Body of pancreas (tissue), 4 donors: ENCODE results near the gene NMNAT3. TPM values are rescaled to one million over a fixed set of nuclear protein-coding genes. Genes with fewer than 3 reads are reported as not detected.

Experiments
- ATAC-seq: fragments of 150-250 bp; one replicate; pipeline ENCODE4 v1.9.1; 2016
- DNase-seq, 4 donors: peaks; one replicate each; pipeline ENCODE4 v3.0.0-alpha.2; 2019
- H3K27ac ChIP-seq, 4 donors: fragments of 200-600 bp; sonication (generic); 1 replicate in 3 of 4; 2 replicates in 1 of 4; pipeline versions ENCODE4 v1.5.1 to v1.6.1; 2016 to 2019; ENCODE audit warnings: mild to moderate bottlenecking in 1 of 4, mixed read lengths in 1 of 4, moderate library complexity in 1 of 4
- H3K27me3 ChIP-seq, 2 donors: fragments of 200-600 bp; sonication (generic); one replicate each; pipeline ENCODE4 v1.6.0; 2016; ENCODE audit warnings: mild to moderate bottlenecking in 1 of 2
- H3K36me3 ChIP-seq, 2 donors: fragments of 200-600 bp; sonication (generic); replicated peaks in 1 of 2; 2 replicates each; pipeline ENCODE4 v1.5.1; 2016; ENCODE audit warnings: low read depth in 2 of 2; ENCODE audit not compliant: insufficient read depth in 1 of 2
- H3K4me1 ChIP-seq: fragments of 200-600 bp; sonication (generic); one replicate; pipeline ENCODE4 v1.6.0; 2016
- H3K4me3 ChIP-seq, 2 donors: fragments of 200-600 bp; sonication (generic); 1 replicate in 1 of 2; 2 replicates in 1 of 2; pipeline ENCODE4 v1.5.1; 2016 to 2019
- H3K9me3 ChIP-seq, 3 donors: fragments of 200-600 bp; sonication (generic); 1 replicate in 2 of 3; 2 replicates in 1 of 3; pipeline ENCODE4 v1.5.1; 2016
- CTCF ChIP-seq, 7 experiments: fragments of 450-650 bp in 4 of 7; fragments of 200-600 bp in 3 of 7; sonication (generic) in 3 of 7; IDR thresholded peaks; one replicate each; pipeline ENCODE4 v1.5.1; 2016 to 2019; ENCODE audit warnings: antibody characterized with exemption in 7 of 7
- POLR2A ChIP-seq, 3 donors: fragments of 450-650 bp; IDR thresholded peaks; one replicate each; pipeline ENCODE4 v1.6.1; 2016; ENCODE audit warnings: antibody characterized with exemption in 3 of 3, mild to moderate bottlenecking in 2 of 3
- WGBS, 2 donors: methylation state at CpG; one replicate each; pipeline ENCODE4 v1.1.5; 2017; 5-methylcytosine and 5-hydroxymethylcytosine counted together
- intact Hi-C: fragments of 100-400 bp; cut with DNase I; formaldehyde crosslinking; loops from one replicate; pipeline ENCODE4 v1.15.1; 2023
- total RNA-seq, 2 donors: library from RNA; depleted of rRNA; stranded (reverse); fragments of >200 nt; gene quantifications; one replicate each; pipeline ENCODE4 v1.1.0, GENCODE V29; 2016

NMNAT3 gene
- total RNA-seq, 2 donors from 2014 or later: 5.7 to 12.9 TPM

DNA sequence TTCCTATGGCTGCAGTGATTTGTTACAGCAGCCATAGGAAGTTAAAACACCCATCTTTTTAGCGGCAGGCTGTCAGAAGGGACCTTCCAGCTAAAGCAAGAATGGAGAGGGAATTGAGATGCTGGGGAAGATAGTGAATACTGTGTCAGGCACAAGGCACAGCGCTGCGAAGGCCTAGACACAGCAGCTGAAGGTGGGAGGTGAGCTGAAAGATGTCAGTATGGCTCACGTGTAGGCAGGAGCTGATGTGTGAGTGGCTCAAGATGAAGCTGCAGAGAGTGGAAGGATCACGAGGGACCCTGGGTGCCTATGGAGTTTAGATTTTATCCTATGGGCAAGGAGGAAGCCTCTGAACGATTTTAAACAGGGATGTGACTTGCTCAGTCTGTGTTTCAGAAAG, 44.3 kb downstream of the NMNAT3 start:
- no peak for TF ChIP-seq CTCF (IDR thresholded peaks at IDR 0.05)
- TF ChIP-seq POLR2A (IDR thresholded peaks at IDR 0.05): no peak
- H3K9me3 ChIP-seq: no peaks in the 10 kb centered on the region
- ATAC-seq: no peak
- no peaks in the 10 kb centered on the region for H3K4me1 ChIP-seq
- intact Hi-C loops: no loop called here
- no peaks in the 10 kb centered on the region for H3K27me3 ChIP-seq
- 87% methylated on average over 6 of the region's 6 CpGs for WGBS, 2 donors
- H3K36me3 ChIP-seq: no peaks in the 10 kb centered on the region
- DNase-seq: no peak
- no peak overlapping the region for H3K4me3 ChIP-seq
- H3K27ac ChIP-seq: no peak overlapping the region

- 90 to 91% methylated on average over 4 of the region's 4 CpGs for WGBS, 2 donors
- no peak overlapping the region for H3K27ac ChIP-seq
- no peaks in the 10 kb centered on the region for H3K9me3 ChIP-seq
- ATAC-seq (no peak), DNase-seq (no peak)
- H3K27me3 ChIP-seq: no peaks in the 10 kb centered on the region
- no peak for TF ChIP-seq POLR2A (IDR thresholded peaks at IDR 0.05)
- no peak for TF ChIP-seq CTCF (IDR thresholded peaks at IDR 0.05)
- no peaks in the 10 kb centered on the region for H3K4me1 ChIP-seq
- H3K4me3 ChIP-seq: no peak overlapping the region
- no peaks in the 10 kb centered on the region for H3K36me3 ChIP-seq
- intact Hi-C loops: no loop called here
Measured at GRCh38 chr3:139630542-139630941, 47.2 kb downstream of the NMNAT3 start.

GRCh38 chr3:139629033-139629432, 48.7 kb downstream of the NMNAT3 start:
- H3K36me3 ChIP-seq: no peaks in the 10 kb centered on the region
- no peaks in the 10 kb centered on the region for H3K9me3 ChIP-seq
- ATAC-seq (no peak), DNase-seq (peak in 3 of 4 donors; percentile 9 to 41 (median 22))
- WGBS, 2 donors: 72 to 80% methylated on average over 3 of the region's 3 CpGs
- H3K4me3 ChIP-seq: no peak overlapping the region
- TF ChIP-seq CTCF (IDR thresholded peaks at IDR 0.05) (peak in 3 of 7 experiments; percentile 17 to 30 (median 29)), POLR2A (IDR thresholded peaks at IDR 0.05) (no peak)
- H3K27me3 ChIP-seq: no peaks in the 10 kb centered on the region
- H3K27ac ChIP-seq: no peak overlapping the region
- no peaks in the 10 kb centered on the region for H3K4me1 ChIP-seq
- intact Hi-C loops: no loop called here

- intact Hi-C loops: no loop called here
- Histone ChIP-seq H3K4me1 (no peaks in the 10 kb centered on the region), H3K4me3 (no peak overlapping the region), H3K27me3 (no peaks in the 10 kb centered on the region), H3K27ac (no peak overlapping the region), H3K9me3 (no peaks in the 10 kb centered on the region), H3K36me3 (no peaks in the 10 kb centered on the region)
- no peak for ATAC-seq
- no peak for TF ChIP-seq POLR2A (IDR thresholded peaks at IDR 0.05)
- no peak for TF ChIP-seq CTCF (IDR thresholded peaks at IDR 0.05)
- WGBS, 2 donors: 64 to 67% methylated on average over 5 of the region's 5 CpGs
- no peak for DNase-seq
Measured at GRCh38 chr3:139627759-139628158, 50.0 kb downstream of the NMNAT3 start.

GRCh38 chr3:139620438-139620837, 57.3 kb downstream of the NMNAT3 start:
- intact Hi-C loops: no loop called here
- Histone ChIP-seq H3K4me1 (no peaks in the 10 kb centered on the region), H3K9me3 (no peaks in the 10 kb centered on the region), H3K4me3 (no peak overlapping the region), H3K36me3 (no peaks in the 10 kb centered on the region), H3K27ac (no peak overlapping the region), H3K27me3 (no peaks in the 10 kb centered on the region)
- 84% methylated on average over 3 of the region's 3 CpGs for WGBS, 2 donors
- no peak for DNase-seq
- no peak for TF ChIP-seq CTCF (IDR thresholded peaks at IDR 0.05)
- TF ChIP-seq POLR2A (IDR thresholded peaks at IDR 0.05): no peak
- ATAC-seq: no peak
